HFF-Myc (cell line): ENCODE data around the gene SPAG16.

Experiments used
- DNase-seq: peaks from one replicate; pipeline ENCODE4 v3.0.0-alpha.2; 2011; ENCODE audit warnings: low read depth; ENCODE audit errors: extremely low read depth
- H3K4me3 ChIP-seq: replicated peaks from 2 replicates; pipeline ENCODE4 v1.5.1; 2011; ENCODE audit warnings: low read depth, mild to moderate bottlenecking, control low read depth, low read length
- CTCF ChIP-seq: IDR thresholded peaks from 2 replicates; pipeline ENCODE4 v1.5.1; 2012; ENCODE audit warnings: mild to moderate bottlenecking, low read depth, low read length, control low read depth; ENCODE audit errors: missing control alignments

Gene SPAG16

GRCh38 chr2:213249502-213249901, 34.8 kb upstream of the SPAG16 start:
- no peak overlapping the region for H3K4me3 ChIP-seq
- TF ChIP-seq CTCF: no peak

DNA sequence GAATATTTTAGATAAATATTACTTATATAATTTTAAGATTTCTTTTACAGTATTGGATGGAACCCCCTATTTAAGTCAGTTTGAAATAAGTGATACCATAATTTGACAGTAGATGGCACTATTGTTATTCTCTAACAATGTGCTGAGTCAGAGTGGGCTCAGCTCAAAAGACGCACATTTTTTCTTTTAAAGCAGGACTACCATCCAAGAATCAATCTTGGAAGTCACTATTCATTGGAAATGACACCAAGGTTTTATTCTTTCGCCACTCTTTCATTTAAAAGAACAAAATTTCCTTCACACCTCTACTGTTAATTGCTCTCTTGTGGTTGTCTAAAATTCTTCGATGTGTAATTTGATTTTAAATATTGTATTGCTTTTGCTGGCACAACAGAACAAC, 32.6 kb upstream of the SPAG16 start:
- DNase-seq: peak; percentile 56
- no peak overlapping the region for H3K4me3 ChIP-seq
- TF ChIP-seq CTCF: no peak

More at GRCh38 chr2:213249502-213249901, 34.8 kb upstream of the SPAG16 start:
- DNase-seq: no peak

DNA sequence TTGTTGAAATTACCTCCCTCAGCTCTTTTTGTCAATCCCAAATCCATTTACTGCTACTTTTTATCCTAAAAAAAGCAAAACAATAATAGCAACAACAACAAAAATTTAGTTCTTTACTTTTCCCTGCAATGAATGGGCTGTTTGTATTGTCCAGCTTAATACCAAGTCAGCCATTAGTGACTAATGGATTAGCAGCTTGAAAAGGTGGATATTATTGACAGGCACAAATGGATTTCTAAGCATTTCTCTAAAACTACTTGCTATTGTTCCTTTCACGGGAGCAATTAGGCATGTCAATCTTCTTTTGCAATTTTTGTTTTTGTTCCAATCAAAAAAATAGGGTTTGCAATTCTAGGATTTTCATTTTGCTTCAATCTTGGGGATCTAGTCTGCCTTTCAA, 32.1 kb upstream of the SPAG16 start:
- no peak overlapping the region for H3K4me3 ChIP-seq
- DNase-seq: no peak
- no peak for TF ChIP-seq CTCF

DNA sequence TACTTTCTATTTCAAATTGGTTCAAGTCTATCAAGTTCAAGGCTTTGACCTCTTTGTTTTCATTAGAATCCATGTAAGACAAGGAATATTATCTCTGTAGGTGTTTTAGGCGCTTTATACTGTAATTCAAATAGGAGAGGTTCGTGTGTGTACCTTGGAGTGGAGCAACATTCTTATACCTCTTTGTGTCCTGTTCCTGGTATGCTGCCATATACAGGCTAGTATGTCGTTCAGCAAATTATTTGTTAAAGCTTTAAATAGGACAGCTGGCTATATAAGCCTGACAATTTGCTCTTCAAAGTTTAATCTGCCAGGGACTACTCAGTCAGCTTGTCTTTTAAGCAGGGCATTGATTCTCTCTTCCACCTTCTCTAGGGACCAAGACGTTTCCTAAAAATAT, 31.1 kb upstream of the SPAG16 start:
- DNase-seq: no peak

GRCh38 chr2:213259266-213259665, 25.0 kb upstream of the SPAG16 start:
- no peak overlapping the region for H3K4me3 ChIP-seq
- DNase-seq: no peak
- TF ChIP-seq CTCF: no peak

More for the DNA sequence above, 31.1 kb upstream of the SPAG16 start:
- H3K4me3 ChIP-seq: no peak overlapping the region
- no peak for TF ChIP-seq CTCF

GRCh38 chr2:213261237-213261636, 23.0 kb upstream of the SPAG16 start:
- TF ChIP-seq CTCF: no peak
- H3K4me3 ChIP-seq: no peak overlapping the region
- no peak for DNase-seq

DNA sequence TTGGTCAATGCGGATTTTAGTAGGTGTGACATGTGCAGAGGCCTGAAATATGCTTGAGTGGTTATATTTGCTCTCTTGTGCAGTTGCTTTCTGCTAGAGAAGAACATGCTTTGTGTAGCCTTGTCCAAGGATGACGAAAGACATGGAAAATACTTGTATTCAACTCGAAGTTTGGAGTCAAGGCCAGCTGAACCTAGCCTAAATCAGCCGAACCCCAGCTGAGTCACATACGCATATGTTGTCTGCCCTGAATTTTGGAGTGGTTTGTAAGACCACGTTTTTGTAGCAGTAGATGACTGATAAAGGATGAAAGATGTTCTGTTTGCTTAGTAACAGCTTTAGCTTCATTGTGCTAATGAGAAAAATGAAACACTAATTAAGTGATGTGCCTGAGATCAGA, 22.5 kb upstream of the SPAG16 start:
- no peak overlapping the region for H3K4me3 ChIP-seq
- no peak for TF ChIP-seq CTCF
- DNase-seq: no peak
